Spleen (tissue), 11 donors: ENCODE measurements around the gene SEPSECS. TPM values are rescaled to one million over a fixed set of nuclear protein-coding genes. Genes with fewer than 3 reads are reported as not detected.
A peak's percentile ranks its signal among the peaks of the same experiment; 100 is the strongest.

Experiments
- DNase-seq: peaks from one replicate; pipeline ENCODE4 v3.0.0-alpha.2; 2020
- H3K27ac ChIP-seq, 8 donors: fragments of 200-600 bp; sonication (generic) in 7 of 8; 1 replicate in 4 of 8; 2 replicates in 4 of 8; pipeline versions ENCODE4 v1.5.0 to v1.8.0; 2016 to 2021; ENCODE audit warnings: inconsistent platforms in 4 of 8, mild to moderate bottlenecking in 4 of 8, moderate library complexity in 1 of 8
- H3K27me3 ChIP-seq, 7 donors: fragments of 200-600 bp; sonication (generic) in 6 of 7; replicated peaks in 1 of 7; 1 replicate in 4 of 7; 2 replicates in 3 of 7; pipeline versions ENCODE4 v1.5.0 to v1.8.0; 2016 to 2021; ENCODE audit warnings: inconsistent platforms in 3 of 7, mild to moderate bottlenecking in 1 of 7
- H3K36me3 ChIP-seq, 6 donors: fragments of 200-600 bp; sonication (generic) in 5 of 6; 1 replicate in 4 of 6; 2 replicates in 2 of 6; pipeline versions ENCODE4 v1.5.0 to v1.8.0; 2016 to 2021; ENCODE audit warnings: inconsistent platforms in 2 of 6
- H3K4me1 ChIP-seq, 6 donors: fragments of 200-600 bp; sonication (generic) in 5 of 6; 1 replicate in 3 of 6; 2 replicates in 3 of 6; pipeline versions ENCODE4 v1.5.0 to v1.8.0; 2016 to 2021; ENCODE audit warnings: inconsistent platforms in 3 of 6
- H3K4me3 ChIP-seq, 8 donors: fragments of 200-600 bp; sonication (generic) in 7 of 8; 1 replicate in 4 of 8; 2 replicates in 4 of 8; pipeline versions ENCODE4 v1.5.0 to v1.8.0; 2016 to 2021; ENCODE audit warnings: inconsistent platforms in 4 of 8, mild to moderate bottlenecking in 4 of 8, moderate library complexity in 2 of 8
- H3K9me3 ChIP-seq, 8 donors: fragments of 200-600 bp; sonication (generic) in 7 of 8; 1 replicate in 4 of 8; 2 replicates in 4 of 8; pipeline versions ENCODE4 v1.5.0 to v1.8.0; 2016 to 2021; ENCODE audit warnings: inconsistent platforms in 4 of 8
- POLR2A ChIP-seq, 3 donors: fragments of 450-650 bp; IDR thresholded peaks; one replicate each; pipeline ENCODE4 v1.5.1; 2017; ENCODE audit warnings: antibody characterized with exemption in 3 of 3, mild to moderate bottlenecking in 1 of 3
- POLR2AphosphoS5 ChIP-seq, 3 donors: sonication (generic); formaldehyde crosslinking; IDR thresholded peaks; one replicate each; pipeline ENCODE4 v1.5.1; 2017; ENCODE audit warnings: antibody characterized with exemption in 3 of 3
- WGBS, 5 donors: extraction: QIAGEN DNeasy Blood & Tissue Kit in 3 of 5; methylation state at CpG; one replicate each; pipeline versions ENCODE4 v1.1.5 to v1.1.7; 2013 to 2018; 5-methylcytosine and 5-hydroxymethylcytosine counted together
- intact Hi-C: fragments of 100-400 bp; cut with DNase I; formaldehyde crosslinking; loops from one replicate; pipeline ENCODE4 v1.15.0; 2023; ENCODE audit warnings: low total_unique reads
- polyA plus RNA-seq, 3 donors: library from polyadenylated mRNA; stranded (reverse); fragments of 200-250 nt; gene quantifications; one replicate each; pipeline ENCODE4 v1.2.1, GENCODE V29; 2013
- total RNA-seq, 7 donors: library from RNA; depleted of rRNA in 3 of 7; stranded (reverse); fragments of >200 nt in 3 of 7; fragmentation: NEBNext Ultra II Directional in 4 of 7; extraction: Animal tissue kit (Norgen Biotek cat#: 25700) in 4 of 7; gene quantifications; one replicate each; pipeline versions ENCODE4 v1.1.0 to v1.2.1, GENCODE V29; 2016 to 2021
- TF ChIP-seq, protein P1 (sequence below), 11 experiments: fragments of 200-600 bp in 7 of 11; fragments of 450-650 bp in 4 of 11; sonication (generic) in 4 of 11; IDR thresholded peaks in 8 of 11; conservative IDR thresholded peaks in 3 of 11; 1 replicate in 7 of 11; 2 replicates in 4 of 11; pipeline versions ENCODE4 v1.4.0 to v1.8.0; 2016 to 2021; ENCODE audit warnings: antibody characterized with exemption in 11 of 11, inconsistent platforms in 4 of 11, mild to moderate bottlenecking in 1 of 11
- donor health status: healthy with polysubstance abuse.
- donor health status: DM: no; HTN: no; CAD: no; lungs with moderate emphysema.
- donor health status: DM: no; HTN: no; CAD: no.
- donor health status: Bipolar disorder and iron deficiency.
- donor health status: healthy.
- donor health status: DM: no; HTN: no; CAD: no.
- donor health status: DM: yes; HTN: yes; CAD: no.

SEPSECS gene
- total and polyA plus RNA-seq, 10 donors, result 4.8 to 15.2 (median 11.3) TPM

DNA sequence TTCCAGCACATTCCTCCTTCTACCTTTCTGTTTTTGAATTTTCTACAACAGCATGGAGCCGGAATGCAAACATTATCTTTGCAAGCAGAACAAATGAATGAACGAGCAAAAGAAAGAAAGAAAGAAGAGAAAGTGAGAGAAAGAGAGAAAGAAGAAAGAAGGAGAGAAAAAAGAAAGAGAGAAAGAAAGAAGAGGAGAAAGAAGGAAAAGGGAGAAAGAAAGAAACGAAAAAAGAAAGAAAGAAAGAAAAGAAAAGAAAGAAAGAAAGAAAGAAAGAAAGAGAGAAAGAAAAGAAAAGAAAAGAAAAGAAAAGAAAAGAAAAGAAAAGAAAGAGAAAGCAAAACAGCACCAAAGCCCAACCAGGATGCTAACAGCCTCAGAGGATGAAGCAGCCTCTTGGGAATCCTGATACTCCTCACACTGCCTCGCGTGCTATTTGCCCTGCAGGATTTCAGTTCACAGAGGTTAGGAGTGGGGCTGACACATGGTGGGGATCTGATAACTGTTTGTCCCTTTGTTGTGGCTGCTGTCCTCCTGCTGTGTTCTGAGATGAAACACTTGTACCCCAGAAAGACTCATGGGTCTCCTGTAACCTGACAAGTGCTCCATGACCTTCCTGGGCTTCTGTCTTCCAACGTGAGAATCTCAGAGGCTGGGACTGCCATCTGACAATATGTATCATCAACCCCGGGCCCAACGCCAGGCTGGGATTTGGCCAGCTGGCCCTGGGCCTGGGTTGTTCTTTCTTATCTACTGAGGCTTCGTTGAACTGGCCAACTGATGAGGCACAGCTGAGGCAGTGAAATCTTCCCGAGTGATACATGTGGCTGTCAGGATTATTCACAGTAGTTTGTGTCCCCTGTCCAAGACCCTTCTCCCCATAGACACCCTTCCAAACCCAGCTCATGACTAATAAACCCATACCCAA, 61.0 kb downstream of the SEPSECS start:
- H3K27me3 ChIP-seq, result peaks cover 0 to 12% (median 0%) of the 10 kb centered on the region in 7 donors
- peak; percentile 28 for DNase-seq
- intact Hi-C loops, result no loop called here

DNA sequence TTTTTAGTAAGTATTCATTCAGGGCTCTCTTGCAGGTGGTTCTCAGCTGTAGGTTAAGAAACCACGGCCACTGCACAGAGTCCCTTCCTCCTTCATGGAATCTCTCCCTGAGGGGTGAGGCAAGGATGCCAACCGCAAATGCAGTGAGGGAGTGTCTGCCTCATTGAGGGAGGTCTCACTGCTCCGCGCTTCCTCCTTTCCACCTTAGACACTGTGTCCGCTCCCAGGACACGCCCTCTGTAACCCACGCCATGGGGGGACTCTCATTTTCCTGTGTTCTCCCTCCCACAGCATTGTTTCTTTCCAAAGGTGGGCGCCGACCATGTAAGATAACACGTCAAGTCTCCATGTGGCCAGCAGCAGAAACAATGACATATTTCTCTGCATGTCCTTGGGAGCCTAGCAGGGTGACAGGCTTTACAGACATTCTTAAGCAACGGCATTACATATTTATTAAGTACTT, 63.2 kb downstream of the SEPSECS start:
- no peak overlapping the region for H3K4me3 ChIP-seq
- intact Hi-C loops, result no loop called here
- peaks cover 0 to 12% (median 0%) of the 10 kb centered on the region in 7 donors for H3K27me3 ChIP-seq
- TF ChIP-seq POLR2A (IDR thresholded peaks at IDR 0.05), result no peak
- no peak for TF ChIP-seq POLR2AphosphoS5 (IDR thresholded peaks at IDR 0.05)
- TF ChIP-seq, protein P1, sequence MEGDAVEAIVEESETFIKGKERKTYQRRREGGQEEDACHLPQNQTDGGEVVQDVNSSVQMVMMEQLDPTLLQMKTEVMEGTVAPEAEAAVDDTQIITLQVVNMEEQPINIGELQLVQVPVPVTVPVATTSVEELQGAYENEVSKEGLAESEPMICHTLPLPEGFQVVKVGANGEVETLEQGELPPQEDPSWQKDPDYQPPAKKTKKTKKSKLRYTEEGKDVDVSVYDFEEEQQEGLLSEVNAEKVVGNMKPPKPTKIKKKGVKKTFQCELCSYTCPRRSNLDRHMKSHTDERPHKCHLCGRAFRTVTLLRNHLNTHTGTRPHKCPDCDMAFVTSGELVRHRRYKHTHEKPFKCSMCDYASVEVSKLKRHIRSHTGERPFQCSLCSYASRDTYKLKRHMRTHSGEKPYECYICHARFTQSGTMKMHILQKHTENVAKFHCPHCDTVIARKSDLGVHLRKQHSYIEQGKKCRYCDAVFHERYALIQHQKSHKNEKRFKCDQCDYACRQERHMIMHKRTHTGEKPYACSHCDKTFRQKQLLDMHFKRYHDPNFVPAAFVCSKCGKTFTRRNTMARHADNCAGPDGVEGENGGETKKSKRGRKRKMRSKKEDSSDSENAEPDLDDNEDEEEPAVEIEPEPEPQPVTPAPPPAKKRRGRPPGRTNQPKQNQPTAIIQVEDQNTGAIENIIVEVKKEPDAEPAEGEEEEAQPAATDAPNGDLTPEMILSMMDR (IDR thresholded peaks at IDR 0.05 in 8 of 11, conservative IDR thresholded peaks at IDR 0.05 in 3 of 11), result no peak
- H3K36me3 ChIP-seq, result no peaks in the 10 kb centered on the region
- H3K27ac ChIP-seq, result no peak overlapping the region
- peaks cover 0 to 20% (median 6%) of the 10 kb centered on the region in 8 donors for H3K9me3 ChIP-seq
- WGBS, 5 donors, result 70 to 85% (median 73%) methylated on average over 11 of the region's 11 CpGs
- no peaks in the 10 kb centered on the region for H3K4me1 ChIP-seq
- DNase-seq, result peak; percentile 40

More for the DNA sequence above, 61.0 kb downstream of the SEPSECS start:
- TF ChIP-seq POLR2A (IDR thresholded peaks at IDR 0.05), result no peak
- TF ChIP-seq, protein P1 (IDR thresholded peaks at IDR 0.05 in 8 of 11, conservative IDR thresholded peaks at IDR 0.05 in 3 of 11), result no peak
- TF ChIP-seq POLR2AphosphoS5 (IDR thresholded peaks at IDR 0.05), result no peak
- H3K36me3 ChIP-seq, result no peaks in the 10 kb centered on the region
- WGBS, 5 donors, result 54 to 69% (median 63%) methylated on average over 10 of the region's 10 CpGs
- H3K4me1 ChIP-seq, result no peaks in the 10 kb centered on the region
- H3K27ac ChIP-seq, result no peak overlapping the region
- no peak overlapping the region for H3K4me3 ChIP-seq
- H3K9me3 ChIP-seq, result peaks cover 0 to 9% (median 0%) of the 10 kb centered on the region in 8 donors

DNA sequence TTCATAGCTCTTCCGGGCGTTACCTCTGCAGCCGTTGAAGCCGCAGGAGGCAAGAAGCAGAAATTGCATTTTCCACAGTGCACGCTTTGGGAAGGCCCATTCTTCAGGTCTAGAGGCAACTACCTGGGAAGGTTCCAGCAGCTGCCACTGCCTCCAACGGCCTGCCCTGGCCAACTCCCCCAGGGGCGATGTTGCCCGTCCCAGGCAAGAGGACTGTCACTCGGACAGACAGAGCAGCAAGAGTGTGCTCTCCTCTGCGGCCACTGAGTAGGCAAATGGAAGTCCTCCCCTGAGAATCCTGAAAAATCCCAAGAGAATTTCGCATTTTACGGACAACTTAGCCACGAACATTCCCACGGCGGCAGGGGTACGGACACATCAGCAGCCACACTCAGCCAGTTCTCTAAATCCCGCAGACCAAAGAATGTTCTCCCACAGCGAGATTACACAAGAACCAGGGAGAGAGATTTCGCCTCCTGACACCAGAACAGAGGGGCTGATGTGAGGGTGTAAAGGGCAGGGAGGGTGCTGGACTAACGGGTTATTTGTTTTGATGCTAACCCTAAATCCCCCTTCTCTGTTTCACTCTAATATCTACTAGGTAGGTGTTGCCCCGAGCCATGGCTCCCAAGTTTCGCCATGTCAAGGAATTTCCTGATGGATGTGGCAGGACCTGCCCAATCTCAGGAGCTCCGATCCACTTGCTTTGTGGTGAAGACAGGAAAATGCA, 63.8 kb downstream of the SEPSECS start:
- Histone ChIP-seq H3K9me3 (peaks cover 0 to 14% (median 5%) of the 10 kb centered on the region in 8 donors), H3K4me1 (no peaks in the 10 kb centered on the region), H3K36me3 (no peaks in the 10 kb centered on the region), H3K27ac (no peak overlapping the region), H3K4me3 (no peak overlapping the region), H3K27me3 (peaks cover 0 to 13% (median 0%) of the 10 kb centered on the region in 7 donors)
- intact Hi-C loops, result no loop called here
- TF ChIP-seq POLR2A (IDR thresholded peaks at IDR 0.05) (no peak), POLR2AphosphoS5 (IDR thresholded peaks at IDR 0.05) (no peak)
- TF ChIP-seq, protein P1 (IDR thresholded peaks at IDR 0.05 in 8 of 11, conservative IDR thresholded peaks at IDR 0.05 in 3 of 11), result no peak
- peak; percentile 31 for DNase-seq
- WGBS, 5 donors, result 89 to 95% (median 91%) methylated on average over 22 to 23 of the region's 23 CpGs
